ENCODE measurements around the gene ATG10. TPM values are rescaled to one million over a fixed set of nuclear protein-coding genes. Genes with fewer than 3 reads are reported as not detected.

The ATG10 gene
- total RNA-seq, 1 experiment from 2014 or later = 7.6 TPM

GRCh38 chr5:82246960-82247574 is 275.2 kb downstream of the ATG10 start:
- Histone ChIP-seq H3K14ac (ENCODE audit: insufficient read depth, low read length) (no peak overlapping the region), H2AFZ (ENCODE audit: low read length) (no peak overlapping the region), H3K56ac (ENCODE audit: insufficient read length, low read depth, low read length) (no peak overlapping the region), H3K27ac (ENCODE audit: insufficient read length, low read depth, low read length) (no peak overlapping the region), H3K23ac (ENCODE audit: insufficient read length, low read depth, low read length) (no peak overlapping the region), H3K9me3 (ENCODE audit: control insufficient read depth, low read depth, low read length) (no peaks in the 10 kb centered on the region), H3K18ac (ENCODE audit: insufficient read length, low read depth, low read length) (no peak overlapping the region), H3K9ac (ENCODE audit: extremely low read depth, insufficient read length, low read length) (no peak overlapping the region), H3K79me1 (ENCODE audit: insufficient read depth, low read depth, low read length, poor library complexity, severe bottlenecking) (no peaks in the 10 kb centered on the region), H2BK120ac (ENCODE audit: low read depth, low read length, poor library complexity, severe bottlenecking) (no peak overlapping the region), H4K91ac (ENCODE audit: insufficient read length, low read depth, low read length) (no peak overlapping the region), H2BK15ac (ENCODE audit: low read depth, low read length) (no peak overlapping the region), H2BK12ac (ENCODE audit: insufficient read length, low read depth, low read length) (no peak overlapping the region), H2BK5ac (ENCODE audit: insufficient read length, low read length) (no peak overlapping the region), H4K8ac (replicated peaks; ENCODE audit: insufficient read length, low read depth, low read length) (no peak overlapping the region), H3K4me1 (ENCODE audit: insufficient read depth, low read length) (no peaks in the 10 kb centered on the region), H3T11ph (ENCODE audit: low read length) (no peak overlapping the region), H3K4me2 (ENCODE audit: insufficient read depth, insufficient read length, low read length) (no peak overlapping the region), H3K23me2 (ENCODE audit: insufficient read length, low read depth, low read length, poor library complexity, severe bottlenecking) (no peaks in the 10 kb centered on the region), H2BK20ac (ENCODE audit: low read depth, low read length, poor library complexity, severe bottlenecking) (no peak overlapping the region), H4K20me1 (ENCODE audit: control insufficient read depth, insufficient read depth, insufficient read length) (no peaks in the 10 kb centered on the region), H3K4ac (ENCODE audit: low read depth, low read length) (no peak overlapping the region), H2AK5ac (ENCODE audit: insufficient read length, low read length) (no peak overlapping the region), H4K5ac (ENCODE audit: insufficient read length, low read depth, low read length) (no peak overlapping the region), H3K27me3 (ENCODE audit: insufficient read depth, low read length) (no peaks in the 10 kb centered on the region), H3K79me2 (ENCODE audit: insufficient read depth, low read length) (no peaks in the 10 kb centered on the region)
- Mint-ChIP-seq H3K27me3 (ENCODE audit: low read depth) (no peaks in the 10 kb centered on the region), H3K4me1 (no peaks in the 10 kb centered on the region), H3K4me3 (no peak overlapping the region), H3K27ac (no peak overlapping the region), H3K36me3 (ENCODE audit: insufficient read depth in 1 of 3, low read depth in 3 of 3) (peaks cover 0 to 14% (median 4%) of the 10 kb centered on the region in 3 experiments; a peak in 3 of 7 replicates), H3K9me3 (peaks cover 4 to 7% of the 10 kb centered on the region in 2 experiments)
- no peak for TF ChIP-seq CTCF (conservative IDR thresholded peaks at IDR 0.05)
- no CpG with 5 or more reads among the region's 1 CpG for WGBS (ENCODE audit: extremely low coverage, insufficient read length, low lambda C conversion rate)
- no peak for DNase-seq

Measured in H9 (cell line).